Right renal pelvis (tissue), 4 donors: ENCODE measurements around the gene MAP2K5. TPM values are rescaled to one million over a fixed set of nuclear protein-coding genes. Genes with fewer than 3 reads are reported as not detected.

ENCODE experiments used
- DNase-seq, 4 donors: peaks; one replicate each; pipeline ENCODE4 v3.0.0-alpha.2; 2013; ENCODE audit warnings: low read depth in 4 of 4, low spot score in 3 of 4, missing footprints in 1 of 4
- polyA plus RNA-seq, 4 donors: library from polyadenylated mRNA; unstranded; fragments of 120-200 nt; gene quantifications; one replicate each; pipeline ENCODE4 v1.2.1, GENCODE V29; 2013; ENCODE audit not compliant: insufficient read length in 4 of 4

Gene MAP2K5
- polyA plus RNA-seq = 10 to 100 TPM; 19.0 to 23.9 (median 22.1) TPM

DNA sequence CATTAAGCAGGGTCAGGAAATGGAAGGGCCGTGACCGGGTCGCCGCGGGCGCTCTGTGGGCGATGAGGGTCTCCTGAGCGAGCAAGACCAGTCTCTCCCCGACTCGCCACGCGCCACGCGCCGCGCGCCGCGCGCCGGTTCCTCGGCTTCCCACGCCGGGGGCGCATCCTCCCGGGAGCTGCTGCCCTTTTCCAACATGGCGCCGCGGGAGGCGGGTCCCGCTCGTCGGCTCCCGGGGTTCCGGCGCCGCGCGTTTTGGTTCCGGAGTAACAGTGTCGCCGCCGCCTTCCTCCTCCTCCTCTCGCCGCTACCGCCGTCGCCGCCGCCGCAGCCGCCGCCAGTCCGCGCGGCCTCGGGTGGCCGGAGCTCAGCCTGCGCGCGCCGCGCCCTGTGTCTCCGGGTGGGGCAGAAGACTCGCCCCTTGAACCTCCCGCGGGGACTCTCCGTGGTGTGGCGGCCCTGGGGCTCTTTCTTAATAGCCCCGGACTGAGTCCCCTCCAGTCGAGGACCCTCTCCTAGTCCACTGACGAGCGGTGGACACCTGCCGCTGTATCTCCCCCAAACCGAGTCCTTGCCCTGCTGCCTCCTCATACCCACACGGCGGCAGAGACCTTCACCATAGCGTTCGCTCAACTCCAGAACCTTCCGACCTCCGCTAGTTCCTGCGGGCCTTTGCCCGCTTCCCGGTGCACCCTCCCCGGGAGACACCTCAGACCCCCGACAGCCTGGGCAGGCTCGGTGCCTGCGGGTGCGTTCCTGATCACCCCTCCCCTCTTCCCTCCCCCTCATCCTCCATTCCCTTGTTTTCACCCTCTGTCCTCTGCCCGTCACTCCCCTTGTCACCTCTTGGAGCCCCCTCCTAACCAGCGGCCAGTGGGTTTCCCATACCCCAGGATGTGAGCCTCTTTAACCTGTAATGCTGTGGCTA is at the start of gene MAP2K5:
TSS of gene MAP2K5 (plus strand) at position 284 of the 928 bp plus-strand sequence. CDS start at position 917, 633 bp downstream.
- peak in 2 of 4 donors; percentile 65 to 75 for DNase-seq

DNA sequence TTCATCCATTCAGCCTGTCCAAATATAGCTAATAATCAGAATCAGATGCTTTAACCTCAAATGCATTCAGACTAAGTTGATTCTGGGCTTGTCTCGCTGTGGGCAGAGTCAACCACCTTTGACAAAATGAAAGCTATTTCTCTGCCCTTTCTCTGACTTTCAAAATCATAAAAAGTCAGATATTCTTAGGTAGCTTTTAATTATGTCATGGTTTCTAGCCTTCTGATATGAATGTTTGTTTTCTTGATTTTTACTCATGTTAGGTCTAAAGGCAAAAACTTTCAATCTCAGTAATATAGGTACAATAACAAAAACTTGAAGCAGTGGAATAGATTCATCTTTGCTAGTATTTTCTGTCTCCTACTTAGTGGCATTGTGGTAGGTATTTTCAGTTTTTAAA is 46.9 kb upstream of the MAP2K5 start:
- DNase-seq = no peak

DNA sequence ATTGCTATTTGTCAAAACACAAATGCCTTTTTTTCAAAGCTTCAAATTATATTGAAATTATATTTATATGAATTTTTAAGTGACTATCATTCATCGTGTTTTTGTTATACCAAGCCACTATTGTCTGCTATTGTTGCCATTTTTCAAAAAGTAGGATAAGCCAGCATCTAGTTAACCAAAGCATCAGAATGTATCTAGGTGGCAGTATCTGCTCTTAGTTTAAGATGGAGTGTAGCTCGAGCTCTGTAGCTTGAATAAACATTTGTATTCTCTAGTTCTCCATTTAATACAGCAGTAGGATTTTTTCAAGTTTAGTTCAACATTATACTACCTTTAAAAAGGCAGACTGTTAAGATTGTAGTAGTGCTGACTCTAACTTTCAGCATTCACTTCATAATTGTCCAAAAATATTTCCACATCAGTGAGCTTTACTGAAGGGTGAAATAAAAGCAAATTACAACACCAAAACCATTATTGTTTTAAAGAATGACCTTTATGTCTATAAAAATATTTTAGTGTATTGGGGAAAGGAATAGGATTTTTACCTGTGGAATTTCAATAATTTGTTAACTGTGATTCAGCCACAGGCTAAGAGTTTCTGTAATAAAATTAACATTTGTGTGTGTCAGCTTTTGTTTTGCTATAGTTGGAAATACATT is 41.2 kb upstream of the MAP2K5 start:
- no peak for DNase-seq

DNA sequence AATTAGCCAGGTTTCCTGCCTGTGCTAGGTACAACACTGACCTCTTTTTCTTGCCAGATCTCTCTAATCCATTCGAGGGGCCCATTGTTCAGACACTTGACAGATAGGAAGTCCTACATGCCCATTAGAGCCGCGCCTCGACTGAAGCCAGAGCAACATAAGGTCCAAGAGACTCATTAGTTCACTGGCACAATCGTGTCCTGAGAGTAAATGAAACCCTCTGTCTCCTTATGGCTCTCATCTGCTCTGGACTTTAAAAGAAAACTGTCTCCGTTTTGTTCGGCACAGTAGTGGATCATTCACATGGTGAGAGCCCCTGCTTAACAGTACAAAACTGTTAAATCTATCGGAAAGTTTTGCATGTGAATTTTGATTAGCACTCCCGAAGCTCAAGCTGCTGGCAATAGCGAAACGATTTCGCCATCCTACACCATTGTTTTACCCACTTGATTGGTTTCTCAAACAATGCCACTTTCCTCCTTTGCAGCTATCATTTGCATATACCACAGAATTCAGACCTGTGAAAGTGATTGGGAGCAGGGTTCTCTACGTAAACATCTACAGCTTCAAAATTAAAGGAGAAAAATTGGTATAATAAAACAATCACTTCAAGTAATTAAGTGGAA is 40.6 kb upstream of the MAP2K5 start:
- DNase-seq = no peak

DNA sequence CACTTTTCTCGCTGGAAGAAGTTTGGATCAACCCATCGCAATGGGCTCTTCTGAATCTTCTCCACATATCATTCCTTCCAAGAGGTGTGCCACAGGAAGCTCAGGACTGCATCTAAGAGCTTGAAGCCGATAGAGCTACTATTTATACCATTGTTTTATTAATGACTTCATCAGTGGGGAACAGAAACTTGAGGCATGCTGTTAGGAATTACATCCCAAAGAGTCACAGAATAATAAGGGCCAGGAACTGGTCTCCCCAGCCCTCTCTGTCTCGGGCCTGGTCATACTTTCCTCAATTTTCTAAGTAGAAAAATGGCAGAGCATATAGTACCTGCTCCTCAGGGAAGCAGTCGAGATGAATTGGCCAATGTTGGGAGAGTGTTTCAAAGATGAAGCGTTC is 38.4 kb upstream of the MAP2K5 start:
- no peak for DNase-seq

DNA sequence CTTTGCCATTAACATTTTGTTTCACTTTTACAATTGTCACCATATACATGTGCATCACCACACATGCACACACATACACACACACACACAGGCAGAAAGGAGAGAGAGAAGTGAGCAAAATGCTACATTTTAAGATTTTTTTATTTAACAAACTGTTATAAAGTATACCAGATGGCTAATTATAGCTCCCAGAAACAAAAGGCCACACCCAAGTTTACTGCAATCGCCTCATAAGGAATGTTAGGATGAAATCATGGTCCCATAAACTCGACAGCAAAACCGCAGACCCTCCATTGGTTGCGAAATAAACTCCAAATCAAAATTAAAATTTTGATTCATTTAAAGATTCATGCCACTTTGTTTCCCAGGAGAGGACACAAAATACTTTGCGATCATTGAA is 37.7 kb upstream of the MAP2K5 start:
- DNase-seq = no peak

DNA sequence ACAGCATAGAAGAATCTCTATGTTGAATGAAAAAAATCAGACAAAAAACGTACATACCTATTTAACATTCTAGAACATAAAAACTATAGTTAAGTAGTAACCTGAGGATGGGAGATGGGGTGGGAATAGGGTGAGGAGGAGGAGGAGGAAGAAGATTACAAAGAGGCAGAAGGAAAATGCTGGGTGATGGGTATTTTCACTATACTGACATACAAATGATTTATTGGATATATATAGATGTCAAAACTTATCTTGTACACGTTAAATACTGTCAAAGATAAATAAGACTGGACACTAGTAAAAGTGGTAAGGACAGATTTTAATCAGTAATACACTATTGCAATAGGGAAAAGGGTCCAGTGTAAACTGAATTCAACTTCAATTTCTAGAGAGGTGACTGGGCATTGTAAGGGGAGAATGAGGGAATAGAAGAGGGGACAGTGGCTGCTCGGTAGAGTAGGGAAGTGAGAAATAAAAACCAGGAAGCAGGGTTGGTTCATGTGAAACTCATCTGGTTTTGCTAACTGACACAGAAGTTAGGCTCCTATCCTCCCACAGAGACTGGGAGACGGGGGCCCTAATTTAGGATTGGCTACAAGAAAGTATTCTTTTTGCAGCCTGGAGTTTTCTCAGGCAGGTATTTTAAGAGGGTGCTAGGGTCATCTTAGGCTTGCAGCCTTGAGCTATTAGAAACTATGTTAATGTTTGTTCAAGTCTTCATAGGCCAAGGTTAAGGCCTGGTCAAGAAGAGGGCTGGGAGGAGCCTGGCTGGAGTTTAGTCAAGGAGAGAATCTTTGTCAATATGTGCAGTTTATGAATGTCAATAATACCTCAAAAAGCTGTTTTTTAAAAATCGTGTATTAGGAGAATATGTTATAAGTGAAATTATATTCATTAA is 36.6 kb upstream of the MAP2K5 start:
- DNase-seq = no peak

DNA sequence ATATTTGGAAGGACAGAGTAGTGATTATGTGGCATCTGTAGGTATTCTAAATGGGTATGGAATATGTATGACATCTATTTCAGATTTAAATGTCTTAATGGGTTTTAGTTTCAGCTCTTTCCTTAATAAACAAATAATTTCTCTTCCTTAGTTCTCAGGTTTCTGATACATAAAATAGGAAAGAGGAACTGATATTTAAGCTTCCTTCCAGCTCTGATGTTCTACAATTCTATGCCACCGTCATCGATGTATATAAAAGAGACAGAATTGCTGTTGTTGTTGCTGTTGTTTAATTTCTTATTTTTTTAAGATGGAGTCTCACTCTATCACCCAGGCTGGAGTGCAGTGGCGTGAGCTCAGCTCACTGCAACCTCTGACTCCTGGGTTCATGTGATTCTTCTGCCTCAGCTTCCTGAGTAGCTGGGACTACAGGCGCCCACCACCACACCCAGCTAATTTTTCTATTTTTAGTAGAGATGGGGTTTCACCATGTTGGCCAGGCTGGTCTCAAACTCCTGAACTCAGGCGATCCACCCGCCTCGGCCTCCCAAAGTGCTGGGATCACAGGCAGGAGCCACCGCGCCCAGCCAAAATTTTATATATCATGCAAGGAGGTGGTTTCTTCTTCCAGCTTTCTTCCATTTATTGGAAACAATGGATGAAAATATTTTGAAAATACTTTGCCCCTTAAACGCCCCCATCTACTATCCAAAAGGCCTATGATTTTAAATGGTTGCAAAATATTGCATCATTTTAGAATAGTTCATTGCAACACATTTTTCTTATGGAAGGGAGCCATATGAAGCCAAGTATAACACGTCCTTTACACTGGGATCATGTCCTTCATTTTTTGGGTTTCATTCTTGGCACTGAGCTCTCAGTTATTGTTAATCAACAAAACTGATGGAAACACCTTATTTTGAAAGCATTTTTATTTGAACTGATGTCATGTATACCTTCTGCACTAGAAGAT is 35.4 kb upstream of the MAP2K5 start:
- DNase-seq = no peak

DNA sequence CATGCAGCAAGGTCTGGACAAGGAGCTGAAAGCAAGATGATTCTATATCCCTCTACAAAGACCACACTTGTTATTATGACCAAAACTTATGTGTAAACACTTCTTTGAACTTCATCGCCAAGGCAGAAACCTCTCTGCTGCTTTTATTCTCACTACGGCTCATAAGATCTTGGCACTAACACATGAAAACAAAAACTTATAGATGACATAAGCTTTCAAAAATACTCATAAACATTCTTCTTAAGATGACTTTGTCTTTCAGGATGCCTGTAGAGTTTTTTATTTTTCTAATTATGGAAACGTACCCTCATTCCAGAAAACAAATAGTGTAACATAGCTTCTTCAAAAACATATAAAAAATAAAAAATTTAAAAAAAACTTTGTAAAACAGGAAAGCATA is 34.1 kb upstream of the MAP2K5 start:
- no peak for DNase-seq

DNA sequence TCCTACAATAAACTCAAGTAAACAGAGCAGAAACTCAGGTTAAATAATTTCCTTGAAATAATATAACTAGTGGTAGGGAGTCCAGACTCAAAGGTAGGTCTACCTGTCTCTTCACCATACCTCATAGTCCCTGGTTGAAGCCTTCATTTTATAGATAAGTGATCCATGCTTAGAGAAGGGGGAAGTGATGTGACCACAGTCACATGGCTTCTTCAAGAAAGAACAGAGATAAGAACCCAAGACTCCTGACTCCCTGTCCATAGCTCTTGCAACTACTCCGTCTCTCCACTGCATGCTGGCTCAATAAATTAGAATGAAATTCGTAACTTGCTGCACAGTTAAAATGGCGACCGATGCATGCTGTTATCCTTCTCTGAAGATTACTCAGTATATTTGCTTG is 32.6 kb upstream of the MAP2K5 start:
- no peak for DNase-seq

DNA sequence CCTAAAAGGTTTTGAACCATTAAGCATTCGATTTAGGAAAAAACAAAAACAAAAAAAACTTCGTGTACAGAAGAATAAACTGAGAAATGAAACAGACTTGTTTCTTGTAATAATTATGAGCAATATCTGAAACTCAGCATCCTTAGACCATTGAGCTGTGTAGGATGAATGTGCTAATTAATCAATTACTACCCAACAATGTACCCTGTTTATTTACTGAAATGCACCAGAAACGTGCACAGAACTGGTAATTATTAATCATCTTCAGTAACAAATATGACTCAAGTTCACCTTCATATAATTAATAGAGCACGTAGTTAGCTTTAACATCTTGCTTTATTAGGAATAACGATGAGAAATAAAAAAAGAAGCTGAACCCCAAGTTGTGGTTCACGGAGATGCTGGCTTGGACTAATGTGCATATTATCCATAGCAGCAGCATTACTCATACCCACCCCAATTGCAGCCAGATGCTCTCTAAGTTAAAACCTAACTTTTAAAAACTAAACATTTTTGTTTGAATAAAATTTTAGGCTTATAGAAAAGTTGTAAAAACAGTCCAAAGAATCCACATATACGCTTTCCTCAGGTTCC is 31.8 kb upstream of the MAP2K5 start:
- no peak for DNase-seq

DNA sequence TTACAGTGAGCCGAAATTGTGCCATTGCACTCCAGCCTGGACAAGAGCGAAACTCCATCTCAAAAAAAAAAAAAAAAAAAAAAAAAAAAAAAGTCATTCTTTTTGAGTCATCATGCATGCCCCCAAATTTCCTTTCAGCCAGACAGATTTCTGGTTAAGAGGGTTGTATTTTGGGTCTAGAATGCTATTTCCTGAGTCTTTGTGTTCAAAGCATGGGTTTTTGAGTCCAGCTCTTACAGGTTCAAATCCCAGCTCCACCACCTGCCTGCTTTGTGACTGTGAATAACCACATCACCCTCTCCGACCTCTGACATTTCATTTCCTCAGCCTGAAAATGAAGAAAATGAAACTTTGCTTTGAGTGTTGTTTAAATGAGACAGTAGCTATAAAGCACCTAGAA is 30.9 kb upstream of the MAP2K5 start:
- DNase-seq = no peak

DNA sequence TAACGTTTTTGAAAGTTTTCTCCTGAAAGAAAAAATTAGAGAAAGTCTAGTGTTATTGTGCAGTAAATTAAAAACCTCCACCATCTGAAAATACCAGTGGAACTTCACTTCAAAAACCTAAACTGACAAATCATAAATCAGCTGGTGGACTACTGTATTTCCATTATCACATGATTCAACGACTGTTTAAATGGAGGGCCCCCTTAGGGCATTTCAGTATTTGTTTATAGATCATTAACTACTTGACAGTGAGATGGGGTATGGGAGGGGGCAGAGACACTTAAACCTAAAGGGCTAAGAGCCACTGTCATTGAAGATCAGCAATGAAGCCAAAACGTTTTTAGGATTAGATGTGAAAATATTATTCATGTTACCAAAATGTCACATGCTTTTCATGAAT is 30.4 kb upstream of the MAP2K5 start:
- DNase-seq = no peak

DNA sequence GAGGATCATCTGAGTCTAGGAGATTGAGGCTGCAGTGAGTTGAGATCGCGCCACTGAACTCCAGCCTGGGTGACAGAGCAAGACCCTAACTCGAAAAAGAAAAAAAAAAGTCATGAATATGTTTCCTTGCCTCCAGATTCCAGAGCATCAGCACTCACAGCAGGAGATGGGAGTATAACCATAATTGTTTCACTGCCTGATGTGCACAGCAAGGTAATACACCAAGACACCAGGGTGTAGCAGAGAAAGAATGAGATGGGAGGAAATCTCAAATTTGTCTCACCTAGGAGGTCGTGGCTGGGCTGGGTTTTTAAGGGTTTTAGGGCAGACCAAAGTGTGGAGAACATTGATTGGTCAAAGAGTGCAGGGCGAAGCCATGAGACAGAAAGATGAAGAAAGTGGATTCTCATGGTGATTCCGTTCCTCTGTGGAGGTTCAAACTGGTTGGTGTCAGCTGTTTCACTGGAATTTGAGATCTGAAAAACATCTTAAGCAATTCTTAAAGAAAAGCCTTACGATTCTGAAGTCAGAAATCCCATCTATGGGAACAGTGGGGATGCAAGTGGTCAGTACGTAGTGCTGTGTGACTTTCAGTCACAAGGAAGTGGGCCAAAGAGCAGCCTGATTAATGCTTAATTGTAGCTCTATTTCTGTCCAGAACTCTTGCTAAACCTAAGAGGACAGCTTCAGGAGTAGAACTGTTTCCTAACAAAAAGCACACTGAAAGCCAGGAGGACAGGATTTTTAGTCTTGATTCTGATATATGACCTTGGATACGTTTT is 29.4 kb upstream of the MAP2K5 start:
- no peak for DNase-seq

DNA sequence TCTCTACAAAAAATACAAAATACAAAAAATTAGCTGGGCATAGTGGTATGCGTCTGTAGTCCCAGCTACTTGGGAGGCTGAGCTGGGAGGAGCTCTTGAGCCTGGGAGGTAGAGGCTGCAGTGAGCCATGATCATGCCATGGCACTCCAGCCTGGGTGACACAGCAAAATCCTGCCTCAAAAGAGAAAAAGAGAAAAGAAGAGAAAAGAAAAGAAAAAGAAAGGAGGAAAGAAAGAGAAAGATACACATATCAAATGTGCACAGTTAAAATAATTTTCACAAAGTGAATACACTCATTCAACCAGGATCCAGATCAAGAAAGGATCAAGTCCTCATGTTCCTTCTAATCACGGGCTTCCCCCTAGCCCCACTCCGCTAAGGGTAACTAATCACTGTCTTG is 27.4 kb upstream of the MAP2K5 start:
- DNase-seq = no peak

DNA sequence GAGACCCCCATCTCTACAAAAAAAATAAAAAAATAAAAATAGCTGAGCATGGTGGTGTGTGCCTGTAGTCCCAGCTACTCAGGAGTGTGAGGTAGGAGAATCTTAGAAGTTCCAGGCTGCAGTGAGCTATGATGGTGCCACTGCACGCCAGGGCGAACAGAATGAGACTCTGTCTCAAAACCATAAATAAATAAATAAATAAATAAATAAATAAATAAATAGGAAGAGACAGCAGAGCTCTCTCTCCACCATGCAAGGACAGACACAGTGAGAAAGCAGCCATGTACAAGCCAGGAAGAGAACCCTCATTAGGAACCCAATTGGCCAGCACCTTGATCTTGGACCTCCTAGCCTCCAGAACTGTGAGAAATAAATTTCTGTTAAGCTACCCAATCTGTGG is 26.9 kb upstream of the MAP2K5 start:
- DNase-seq = no peak

DNA sequence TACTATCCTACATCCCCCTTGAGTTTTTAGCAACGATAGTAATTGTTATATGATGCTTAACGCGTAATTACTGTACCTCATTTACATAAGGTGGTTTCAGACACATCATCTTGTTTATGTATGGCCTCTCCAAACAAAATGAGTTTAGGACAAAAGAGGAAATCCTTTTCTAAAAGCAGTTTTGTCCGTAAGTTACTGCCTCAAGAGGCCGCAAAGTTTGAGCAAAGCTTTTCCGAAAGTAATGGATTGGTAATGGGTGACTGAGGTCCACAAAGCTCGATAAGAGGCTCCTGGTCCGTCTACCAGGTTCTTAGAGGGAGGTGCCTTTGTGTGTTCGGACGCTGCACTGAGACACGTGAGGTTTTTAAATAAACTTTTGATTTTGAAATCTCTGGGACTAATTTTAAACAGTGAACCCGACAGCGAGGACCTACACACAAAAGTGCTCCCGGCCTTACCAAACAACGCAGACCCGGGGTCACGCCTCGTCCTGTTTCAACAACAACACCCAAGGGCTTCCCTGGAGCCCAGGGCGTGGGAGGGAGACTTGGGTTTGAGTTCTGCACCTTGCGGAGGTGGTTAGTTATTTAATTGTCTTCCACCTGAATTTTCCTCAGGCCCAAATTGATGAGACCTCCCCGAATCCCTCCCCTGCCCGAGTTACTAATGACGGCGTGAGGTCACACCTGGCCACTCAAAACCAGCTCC is 22.0 kb upstream of the MAP2K5 start:
- peak in 1 of 4 donors; percentile 72 for DNase-seq
